ENCODE measurements around the gene MAP3K4.

MAP3K4 gene

GRCh38 chr6:160987265-160987664, 4.3 kb upstream of the MAP3K4 start:
- no peak overlapping the region for H3K27ac ChIP-seq
- no peak for TF ChIP-seq CTCF (conservative IDR thresholded peaks at IDR 0.05)

DNA sequence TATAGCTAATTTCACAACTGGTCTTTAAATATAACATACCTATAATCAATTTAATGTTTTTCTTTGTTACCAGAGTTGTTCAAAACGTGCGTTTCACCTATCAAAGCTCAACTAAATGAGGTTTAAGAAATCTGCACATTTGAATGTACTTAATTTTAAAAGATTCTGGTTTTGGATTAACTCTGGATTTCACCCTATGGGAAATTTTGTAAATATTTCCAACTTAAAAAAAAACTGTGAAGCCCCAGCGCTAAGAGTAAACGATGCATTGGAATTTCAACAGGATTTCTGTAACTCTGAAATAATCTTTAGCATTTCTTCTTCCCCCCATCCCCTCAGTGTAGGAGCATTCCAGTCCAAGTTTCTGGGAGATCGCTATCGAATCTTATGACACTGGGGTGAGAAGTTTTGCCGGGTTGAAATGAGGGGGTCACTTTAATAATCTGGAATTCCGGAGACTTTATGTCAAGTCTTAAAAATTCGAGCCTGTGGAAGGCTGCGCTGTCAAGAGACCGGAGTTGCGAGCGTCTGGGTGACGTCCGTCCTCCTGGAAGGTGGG, 643 bp upstream of the MAP3K4 start:
- H3K27ac ChIP-seq = peak overlapping the region; percentile 93

DNA sequence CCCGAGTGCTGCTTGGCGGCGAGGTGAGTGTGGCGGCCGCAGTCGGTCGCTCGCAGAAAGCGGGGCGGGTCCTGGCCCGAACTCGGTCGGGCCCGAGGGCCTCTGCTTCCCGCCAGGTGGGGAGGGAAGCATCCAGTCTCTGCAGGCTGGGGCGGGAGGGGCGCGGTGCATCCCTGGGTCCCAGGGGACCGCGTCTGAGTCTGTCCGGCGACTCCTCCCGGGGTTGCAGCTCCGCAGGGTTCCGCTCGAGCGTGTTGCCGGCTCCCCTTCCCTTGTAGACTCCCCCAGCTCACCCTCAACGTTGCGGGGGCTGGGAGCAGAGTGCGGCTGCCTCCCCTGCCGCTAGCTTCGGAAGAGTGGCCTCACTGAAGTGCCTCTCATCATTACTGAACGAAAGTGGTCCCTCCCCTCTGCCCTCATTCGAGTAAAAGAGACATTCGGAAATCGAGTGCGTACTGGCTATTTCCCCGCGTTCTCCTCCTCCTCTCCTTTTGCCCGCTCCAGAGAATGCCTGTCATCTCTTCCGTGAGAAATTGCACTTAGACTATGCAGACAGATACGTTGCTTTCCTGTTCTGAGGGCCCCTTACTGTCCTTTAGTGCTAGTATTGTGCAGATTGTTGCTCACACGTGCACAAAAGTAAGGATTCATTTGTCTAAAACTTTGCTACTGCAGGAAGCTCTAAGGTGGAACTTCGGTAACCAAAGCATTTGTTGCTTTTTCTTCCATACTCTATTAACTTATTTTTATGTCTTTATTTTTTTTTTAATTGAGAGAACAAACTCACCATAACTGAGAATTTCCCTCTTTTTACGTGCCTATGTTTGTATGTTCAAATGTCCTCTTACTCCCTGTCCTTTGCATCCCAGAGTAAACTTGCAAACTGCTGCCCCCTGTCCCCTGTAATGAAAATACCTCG, 751 bp downstream of the MAP3K4 start:
- peak overlapping the region; percentile 93 for H3K27ac ChIP-seq
- peak; percentile 79 for TF ChIP-seq CTCF (conservative IDR thresholded peaks at IDR 0.05)

More for the DNA sequence above, 643 bp upstream of the MAP3K4 start:
- no peak for TF ChIP-seq CTCF (conservative IDR thresholded peaks at IDR 0.05)

- peak overlapping the region; percentile 93 for H3K27ac ChIP-seq
- TF ChIP-seq CTCF (conservative IDR thresholded peaks at IDR 0.05) = peak; percentile 47
Measured at GRCh38 chr6:160992980-160993314, 1.4 kb downstream of the MAP3K4 start.

- no peak for TF ChIP-seq CTCF (conservative IDR thresholded peaks at IDR 0.05)
- no peak overlapping the region for H3K27ac ChIP-seq
Measured at GRCh38 chr6:160995271-160995670, 3.7 kb downstream of the MAP3K4 start.

GRCh38 chr6:160996131-160996601, 4.6 kb downstream of the MAP3K4 start:
- no peak overlapping the region for H3K27ac ChIP-seq
- TF ChIP-seq CTCF (conservative IDR thresholded peaks at IDR 0.05) = no peak

- no peak for TF ChIP-seq CTCF (conservative IDR thresholded peaks at IDR 0.05)
- no peak overlapping the region for H3K27ac ChIP-seq
Measured at GRCh38 chr6:160998217-160998616, 6.6 kb downstream of the MAP3K4 start.

Measured in VCaP (cell line).